Activated naive CD4-positive, alpha-beta T cell (primary cell): ENCODE results near the gene LRFN2.

Source experiments
- DNase-seq, 4 experiments: peaks; one replicate each; lab custom pipeline; 2025; lab: John Stamatoyannopoulos, UW

Gene LRFN2

GRCh38 chr6:40587240-40588069, at the start of gene LRFN2:
Gene LRFN2, minus strand, starts transcription at chr6:40587364.
- DNase-seq, result peak; percentile 32 to 76 (median 54)

GRCh38 chr6:40634429-40634828, 47.3 kb upstream of the LRFN2 start:
- DNase-seq, result no peak

- no peak for DNase-seq
Measured at GRCh38 chr6:40631744-40632143, 44.6 kb upstream of the LRFN2 start.

- no peak for DNase-seq
Measured at GRCh38 chr6:40630488-40630887, 43.3 kb upstream of the LRFN2 start.

- DNase-seq, result no peak
Measured at GRCh38 chr6:40630051-40630450, 42.9 kb upstream of the LRFN2 start.

GRCh38 chr6:40629463-40629862, 42.3 kb upstream of the LRFN2 start:
- DNase-seq, result no peak

GRCh38 chr6:40627316-40627715, 40.2 kb upstream of the LRFN2 start:
- DNase-seq, result no peak

GRCh38 chr6:40626886-40627285, 39.7 kb upstream of the LRFN2 start:
- DNase-seq, result no peak

GRCh38 chr6:40623932-40624331, 36.8 kb upstream of the LRFN2 start:
- no peak for DNase-seq

- DNase-seq, result no peak
Measured at GRCh38 chr6:40623178-40623577, 36.0 kb upstream of the LRFN2 start.

- DNase-seq, result no peak
Measured at GRCh38 chr6:40620574-40621240, 33.5 kb upstream of the LRFN2 start.

- no peak for DNase-seq
Measured at GRCh38 chr6:40614671-40615070, 27.5 kb upstream of the LRFN2 start.

GRCh38 chr6:40611912-40612311, 24.7 kb upstream of the LRFN2 start:
- no peak for DNase-seq

GRCh38 chr6:40611434-40611833, 24.3 kb upstream of the LRFN2 start:
- no peak for DNase-seq

GRCh38 chr6:40610229-40610628, 23.1 kb upstream of the LRFN2 start:
- DNase-seq, result no peak

GRCh38 chr6:40606981-40607380, 19.8 kb upstream of the LRFN2 start:
- no peak for DNase-seq

- no peak for DNase-seq
Measured at GRCh38 chr6:40606526-40606925, 19.4 kb upstream of the LRFN2 start.

GRCh38 chr6:40604082-40604481, 16.9 kb upstream of the LRFN2 start:
- no peak for DNase-seq

GRCh38 chr6:40599555-40599954, 12.4 kb upstream of the LRFN2 start:
- no peak for DNase-seq

GRCh38 chr6:40598516-40598915, 11.4 kb upstream of the LRFN2 start:
- DNase-seq, result no peak

GRCh38 chr6:40597301-40597700, 10.1 kb upstream of the LRFN2 start:
- no peak for DNase-seq

GRCh38 chr6:40588480-40588879, 1.3 kb upstream of the LRFN2 start:
- no peak for DNase-seq

GRCh38 chr6:40588070-40588384, 863 bp upstream of the LRFN2 start:
- DNase-seq, result no peak
